ENCODE data around the gene CYB5R2.

DNA sequence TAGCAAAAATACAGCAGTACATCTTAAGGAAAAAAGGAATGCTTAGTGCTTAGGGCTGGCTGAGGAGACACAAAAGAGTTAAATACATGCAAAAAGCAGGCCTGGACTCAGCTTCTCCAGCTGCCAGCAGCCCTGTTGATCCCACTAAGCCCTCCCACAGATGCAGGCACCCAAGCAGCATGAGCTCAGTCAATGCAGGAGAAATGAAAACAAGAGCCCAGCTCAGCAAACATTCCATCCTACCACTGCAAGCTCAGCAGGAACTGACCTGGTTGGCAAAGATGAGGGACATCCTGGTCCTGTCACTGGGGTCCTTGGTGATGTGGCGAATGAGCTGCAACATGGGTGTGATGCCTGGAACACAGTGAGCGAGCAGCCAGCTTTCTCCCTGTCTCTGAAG is 5.8 kb downstream of the CYB5R2 start:
- TF ChIP-seq, protein P1, sequence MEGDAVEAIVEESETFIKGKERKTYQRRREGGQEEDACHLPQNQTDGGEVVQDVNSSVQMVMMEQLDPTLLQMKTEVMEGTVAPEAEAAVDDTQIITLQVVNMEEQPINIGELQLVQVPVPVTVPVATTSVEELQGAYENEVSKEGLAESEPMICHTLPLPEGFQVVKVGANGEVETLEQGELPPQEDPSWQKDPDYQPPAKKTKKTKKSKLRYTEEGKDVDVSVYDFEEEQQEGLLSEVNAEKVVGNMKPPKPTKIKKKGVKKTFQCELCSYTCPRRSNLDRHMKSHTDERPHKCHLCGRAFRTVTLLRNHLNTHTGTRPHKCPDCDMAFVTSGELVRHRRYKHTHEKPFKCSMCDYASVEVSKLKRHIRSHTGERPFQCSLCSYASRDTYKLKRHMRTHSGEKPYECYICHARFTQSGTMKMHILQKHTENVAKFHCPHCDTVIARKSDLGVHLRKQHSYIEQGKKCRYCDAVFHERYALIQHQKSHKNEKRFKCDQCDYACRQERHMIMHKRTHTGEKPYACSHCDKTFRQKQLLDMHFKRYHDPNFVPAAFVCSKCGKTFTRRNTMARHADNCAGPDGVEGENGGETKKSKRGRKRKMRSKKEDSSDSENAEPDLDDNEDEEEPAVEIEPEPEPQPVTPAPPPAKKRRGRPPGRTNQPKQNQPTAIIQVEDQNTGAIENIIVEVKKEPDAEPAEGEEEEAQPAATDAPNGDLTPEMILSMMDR (conservative IDR thresholded peaks at IDR 0.05; ENCODE audit: low read depth, low read length) = no peak
- no peak for TF ChIP-seq EZH2 (IDR thresholded peaks at IDR 0.05; ENCODE audit: borderline replicate concordance, low read depth, low read length, poor library complexity, severe bottlenecking)

Data from A673 (cell line).